Ovary (tissue), 9 donors: ENCODE results near the gene BRIP1. TPM values are rescaled to one million over a fixed set of nuclear protein-coding genes. Genes with fewer than 3 reads are reported as not detected.

ENCODE experiments used
- DNase-seq, 5 donors: peaks; one replicate each; pipeline ENCODE4 v3.0.0-alpha.2; 2019 to 2020
- H3K27ac ChIP-seq, 2 donors: fragments of 200-600 bp; one replicate each; pipeline versions ENCODE4 v1.5.1 to v1.8.0; 2019 to 2022
- H3K27me3 ChIP-seq: fragments of 200-600 bp; one replicate; pipeline ENCODE4 v1.8.0; 2022
- H3K36me3 ChIP-seq: fragments of 200-600 bp; sonication (generic); one replicate; pipeline ENCODE4 v1.5.1; 2019
- H3K4me1 ChIP-seq: one replicate; pipeline ENCODE4 v1.8.1; 2013; ENCODE audit warnings: mild to moderate bottlenecking, moderate library complexity; ENCODE audit not compliant: insufficient read depth
- H3K4me3 ChIP-seq: fragments of 200-600 bp; sonication (generic); one replicate; pipeline ENCODE4 v1.5.1; 2017
- H3K9me3 ChIP-seq, 2 donors: fragments of 200-600 bp in 1 of 2; sonication (generic) in 1 of 2; one replicate each; pipeline versions ENCODE4 v1.5.1 to v1.8.1; 2013 to 2019; ENCODE audit warnings: mild to moderate bottlenecking in 1 of 2, moderate library complexity in 1 of 2
- CTCF ChIP-seq, 3 donors: fragments of 450-650 bp in 2 of 3; fragments of 200-600 bp in 1 of 3; IDR thresholded peaks; one replicate each; pipeline versions ENCODE4 v1.5.1 to v1.8.0; 2016 to 2022; ENCODE audit warnings: antibody characterized with exemption in 3 of 3, mild to moderate bottlenecking in 1 of 3
- EP300 ChIP-seq: sonication (generic); formaldehyde crosslinking; IDR thresholded peaks from one replicate; pipeline ENCODE4 v1.6.1; 2017; ENCODE audit warnings: antibody characterized with exemption
- POLR2A ChIP-seq: fragments of 450-650 bp; IDR thresholded peaks from one replicate; pipeline ENCODE4 v1.6.1; 2017; ENCODE audit warnings: antibody characterized with exemption, mild to moderate bottlenecking, moderate library complexity
- WGBS, 3 donors: extraction: QIAGEN DNeasy Blood & Tissue Kit in 1 of 3; methylation state at CpG; one replicate each; pipeline versions ENCODE4 v1.1.5 to v1.1.7; 2013 to 2017; 5-methylcytosine and 5-hydroxymethylcytosine counted together
- intact Hi-C, 4 donors: fragments of 100-400 bp; cut with DNase I; formaldehyde crosslinking; loops; one replicate each; pipeline versions ENCODE4 v1.11.0 to v1.15.1; 2022 to 2023
- polyA plus RNA-seq, 2 donors: library from polyadenylated mRNA; stranded (reverse); fragments of 200-250 nt in 1 of 2; fragments of 350-450 nt in 1 of 2; fragmentation: Illumina TruSeq in 1 of 2; extraction: RNeasy Lipid Tissue Mini Kit (QIAGEN cat#74804) in 1 of 2; gene quantifications; one replicate each; pipeline ENCODE4 v1.2.3, GENCODE V29; 2013 to 2014
- total RNA-seq, 7 donors: library from RNA; depleted of rRNA in 2 of 7; stranded (reverse); fragments of >200 nt in 2 of 7; fragmentation: NEBNext Ultra II Directional in 3 of 7; extraction: Animal tissue kit (Norgen Biotek cat#: 25700) in 3 of 7; gene quantifications; one replicate each; pipeline versions ENCODE4 v1.1.0 to v1.2.4, GENCODE V29; 2016 to 2023
- donor health status: DM: no; HTN: no; CAD: no; lungs with moderate emphysema.
- donor health status: DM: no; HTN: no; CAD: no.
- donor health status: Bipolar disorder and iron deficiency.
- donor health status: DM: yes; HTN: yes; CAD: no.
- donor health status: DM: no; HTN: no; CAD: no.
- donor health status: DM: yes; HTN: yes; CAD: no.

BRIP1 gene
- total and polyA plus RNA-seq, 9 donors, result 0.11 to 2.3 (median 1.1) TPM

- H3K4me3 ChIP-seq, result no peak overlapping the region
- 96 to 99% (median 97%) methylated on average over 2 of the region's 2 CpGs for WGBS, 3 donors
- H3K4me1 ChIP-seq, result no peaks in the 10 kb centered on the region
- intact Hi-C loops, result loop anchor here in 1 of 4 donors (10.0 kb wide), 1 partner anchor 438 kb away; no protein-coding TSS in a partner anchor
- no peaks in the 10 kb centered on the region for H3K27me3 ChIP-seq
- H3K9me3 ChIP-seq, result no peaks in the 10 kb centered on the region
- DNase-seq, result no peak
- H3K36me3 ChIP-seq, result no peaks in the 10 kb centered on the region
- no peak for TF ChIP-seq CTCF (IDR thresholded peaks at IDR 0.05)
- H3K27ac ChIP-seq, result no peak overlapping the region
These were observed 10.5 kb downstream of the BRIP1 start for GRCh38 chr17:61852857-61853256.

GRCh38 chr17:61849674-61850073, 13.7 kb downstream of the BRIP1 start:
- Histone ChIP-seq H3K36me3 (no peaks in the 10 kb centered on the region), H3K9me3 (no peaks in the 10 kb centered on the region), H3K27ac (no peak overlapping the region), H3K27me3 (no peaks in the 10 kb centered on the region), H3K4me1 (no peaks in the 10 kb centered on the region), H3K4me3 (no peak overlapping the region)
- TF ChIP-seq POLR2A (no peak), CTCF (IDR thresholded peaks at IDR 0.05) (no peak), EP300 (no peak)
- DNase-seq, result no peak
- intact Hi-C loops, result loop anchor here in 1 of 4 donors (10.0 kb wide), 1 partner anchor 435 kb away; no protein-coding TSS in a partner anchor

DNA sequence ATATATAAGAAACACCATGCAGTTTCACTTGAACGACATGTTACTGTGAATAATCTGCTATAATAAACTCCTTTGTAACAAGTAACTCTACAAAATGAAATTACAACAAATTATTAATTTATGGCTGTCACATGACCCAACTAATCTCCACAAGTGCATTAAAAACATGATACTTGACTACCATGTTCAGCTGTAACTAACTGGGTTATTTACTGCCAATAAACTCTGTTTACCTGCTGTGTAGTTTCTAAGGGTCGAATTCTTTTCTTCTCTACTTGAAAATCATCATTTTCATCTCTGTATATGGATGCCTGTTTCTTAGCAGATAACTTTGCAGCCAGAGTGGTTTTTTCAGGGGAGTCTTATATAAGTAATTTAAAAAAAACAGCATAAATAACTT, 14.4 kb downstream of the BRIP1 start:
- intact Hi-C loops, result no loop called here
- WGBS, 3 donors, result 53 to 63% (median 62%) methylated on average over 2 of the region's 2 CpGs
- Histone ChIP-seq H3K27ac (no peak overlapping the region), H3K4me1 (no peaks in the 10 kb centered on the region), H3K9me3 (no peaks in the 10 kb centered on the region), H3K36me3 (no peaks in the 10 kb centered on the region), H3K4me3 (no peak overlapping the region), H3K27me3 (no peaks in the 10 kb centered on the region)
- DNase-seq, result no peak
- TF ChIP-seq CTCF (IDR thresholded peaks at IDR 0.05), result no peak
- TF ChIP-seq POLR2A, result no peak
- TF ChIP-seq EP300, result no peak

GRCh38 chr17:61848247-61848646, 15.1 kb downstream of the BRIP1 start:
- intact Hi-C loops, result no loop called here
- Histone ChIP-seq H3K4me3 (no peak overlapping the region), H3K27me3 (no peaks in the 10 kb centered on the region), H3K9me3 (no peaks in the 10 kb centered on the region), H3K4me1 (no peaks in the 10 kb centered on the region), H3K36me3 (no peaks in the 10 kb centered on the region), H3K27ac (no peak overlapping the region)
- no peak for DNase-seq
- no peak for TF ChIP-seq POLR2A
- no peak for TF ChIP-seq CTCF (IDR thresholded peaks at IDR 0.05)
- TF ChIP-seq EP300, result no peak
- WGBS, 3 donors, result 74 to 82% (median 82%) methylated on average over 2 of the region's 2 CpGs

DNA sequence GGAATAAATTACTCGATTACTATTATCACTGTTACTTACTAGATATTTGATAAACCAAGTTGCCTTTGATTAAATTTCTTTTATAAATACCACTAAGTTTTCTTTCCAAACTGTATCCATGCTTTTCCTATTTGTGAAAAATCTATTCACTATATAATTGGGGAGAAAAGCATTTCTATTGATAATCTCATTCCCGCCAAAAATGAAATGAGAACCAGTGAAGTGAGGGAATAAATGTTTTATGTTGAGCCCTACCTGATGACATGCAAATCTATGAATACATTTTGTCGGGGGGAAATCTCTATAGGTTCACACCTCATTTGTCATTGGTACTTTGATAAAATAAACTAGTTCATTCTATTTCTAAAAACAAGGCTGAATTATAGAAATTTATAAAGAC, 15.7 kb downstream of the BRIP1 start:
- Histone ChIP-seq H3K36me3 (no peaks in the 10 kb centered on the region), H3K4me1 (no peaks in the 10 kb centered on the region), H3K27me3 (no peaks in the 10 kb centered on the region), H3K27ac (no peak overlapping the region), H3K4me3 (no peak overlapping the region), H3K9me3 (no peaks in the 10 kb centered on the region)
- intact Hi-C loops, result no loop called here
- no peak for TF ChIP-seq POLR2A
- TF ChIP-seq CTCF (IDR thresholded peaks at IDR 0.05), result no peak
- no peak for TF ChIP-seq EP300
- WGBS, 3 donors, result 95 to 96% (median 96%) methylated on average over 3 of the region's 3 CpGs
- no peak for DNase-seq
